ENCODE results near the gene HSPG2.
"Not testable (repeated sequence)": the region's sequence is repeated elsewhere in the genome, so short reads cannot be mapped to it uniquely, and the experiment has no call there.

HSPG2 gene

DNA sequence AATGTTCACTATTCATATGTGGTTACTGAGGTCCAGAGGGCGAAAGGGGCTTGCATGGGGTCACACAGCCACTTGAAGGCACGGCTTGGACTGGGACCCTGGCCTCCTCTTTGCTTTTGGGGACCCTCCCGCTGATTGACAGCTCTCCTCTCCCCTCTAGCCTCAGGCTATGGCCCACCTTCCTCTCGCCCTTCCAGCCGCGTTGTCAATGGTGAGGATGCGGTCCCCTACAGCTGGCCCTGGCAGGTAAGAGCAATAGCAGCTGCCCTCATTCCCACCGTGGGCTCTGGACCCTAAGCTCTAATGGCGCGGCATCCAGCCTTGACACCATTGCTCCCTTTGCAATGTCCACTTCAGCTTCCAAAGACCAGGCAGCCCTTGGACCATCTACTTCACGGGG, 41.1 kb upstream of the HSPG2 start:
- not testable (repeated sequence) for H3F3A ChIP-seq (ENCODE audit: insufficient read depth, low read length); H3K27me3 ChIP-seq (ENCODE audit: insufficient read depth, low read length); H2AFZ ChIP-seq (ENCODE audit: low read length); H3K36me3 ChIP-seq (ENCODE audit: insufficient read depth, low read length); H4K20me1 ChIP-seq (ENCODE audit: insufficient read depth, low read length); H3K79me2 ChIP-seq (ENCODE audit: insufficient read depth, low read length); H3K27ac ChIP-seq (ENCODE audit: low read depth, low read length, poor library complexity, severe bottlenecking); H3K9me2 ChIP-seq (ENCODE audit: low read depth, low read length); H3K4me2 ChIP-seq (ENCODE audit: low read length); H3K9me3 ChIP-seq (ENCODE audit: low read length); H3K4me3 ChIP-seq (ENCODE audit: low read depth, low read length, poor library complexity, severe bottlenecking); H3K9ac ChIP-seq (ENCODE audit: low read length); H3K4me1 ChIP-seq (ENCODE audit: insufficient read depth, low read length, severe bottlenecking)

GRCh38 chr1:21976703-21977239, 39.7 kb upstream of the HSPG2 start, which contains the start of gene CELA3B:
Gene CELA3B (plus strand): TSS chr1:21977022. CDS start chr1:21977040, 18 bp downstream.
- H3K9me3 ChIP-seq (ENCODE audit: low read length); H3K9ac ChIP-seq (ENCODE audit: low read length); H3K9me2 ChIP-seq (ENCODE audit: low read depth, low read length); H2AFZ ChIP-seq (ENCODE audit: low read length); H3K27ac ChIP-seq (ENCODE audit: low read depth, low read length, poor library complexity, severe bottlenecking); H3F3A ChIP-seq (ENCODE audit: insufficient read depth, low read length); H3K4me1 ChIP-seq (ENCODE audit: insufficient read depth, low read length, severe bottlenecking); H3K4me3 ChIP-seq (ENCODE audit: low read depth, low read length, poor library complexity, severe bottlenecking); H4K20me1 ChIP-seq (ENCODE audit: insufficient read depth, low read length); H3K4me2 ChIP-seq (ENCODE audit: low read length); H3K27me3 ChIP-seq (ENCODE audit: insufficient read depth, low read length); H3K79me2 ChIP-seq (ENCODE audit: insufficient read depth, low read length); H3K36me3 ChIP-seq (ENCODE audit: insufficient read depth, low read length): not testable (repeated sequence)

GRCh38 chr1:21975296-21975695, 38.2 kb upstream of the HSPG2 start:
- H3K9me3 ChIP-seq (ENCODE audit: low read length); H3K9me2 ChIP-seq (ENCODE audit: low read depth, low read length); H3F3A ChIP-seq (ENCODE audit: insufficient read depth, low read length); H3K27me3 ChIP-seq (ENCODE audit: insufficient read depth, low read length); H3K9ac ChIP-seq (ENCODE audit: low read length); H4K20me1 ChIP-seq (ENCODE audit: insufficient read depth, low read length); H2AFZ ChIP-seq (ENCODE audit: low read length); H3K4me3 ChIP-seq (ENCODE audit: low read depth, low read length, poor library complexity, severe bottlenecking); H3K4me2 ChIP-seq (ENCODE audit: low read length); H3K27ac ChIP-seq (ENCODE audit: low read depth, low read length, poor library complexity, severe bottlenecking); H3K4me1 ChIP-seq (ENCODE audit: insufficient read depth, low read length, severe bottlenecking); H3K79me2 ChIP-seq (ENCODE audit: insufficient read depth, low read length); H3K36me3 ChIP-seq (ENCODE audit: insufficient read depth, low read length): not testable (repeated sequence)

DNA sequence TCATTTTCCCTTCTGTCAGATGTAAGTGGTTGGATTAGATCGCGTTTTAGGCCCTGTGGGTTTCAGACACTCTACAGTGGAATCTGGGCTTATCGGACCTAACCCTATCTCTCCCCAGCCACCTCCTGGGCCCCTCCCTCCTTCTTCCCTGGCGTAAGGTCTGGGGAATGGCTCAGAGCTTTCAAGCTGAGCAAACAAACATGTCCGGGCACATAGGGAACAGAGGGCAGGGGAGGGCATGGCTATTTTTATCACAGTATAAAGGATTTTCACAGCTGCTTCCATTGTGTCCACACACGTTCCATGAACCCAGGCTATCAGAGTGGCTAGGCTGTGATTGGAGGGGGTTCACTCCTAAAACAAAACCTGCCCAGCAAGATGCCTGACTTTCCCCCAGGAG, 37.6 kb upstream of the HSPG2 start:
- H2AFZ ChIP-seq (ENCODE audit: low read length); H3K4me1 ChIP-seq (ENCODE audit: insufficient read depth, low read length, severe bottlenecking); H3K4me2 ChIP-seq (ENCODE audit: low read length); H3K27ac ChIP-seq (ENCODE audit: low read depth, low read length, poor library complexity, severe bottlenecking); H4K20me1 ChIP-seq (ENCODE audit: insufficient read depth, low read length); H3K9ac ChIP-seq (ENCODE audit: low read length); H3K4me3 ChIP-seq (ENCODE audit: low read depth, low read length, poor library complexity, severe bottlenecking); H3K79me2 ChIP-seq (ENCODE audit: insufficient read depth, low read length); H3K9me3 ChIP-seq (ENCODE audit: low read length); H3F3A ChIP-seq (ENCODE audit: insufficient read depth, low read length); H3K36me3 ChIP-seq (ENCODE audit: insufficient read depth, low read length); H3K9me2 ChIP-seq (ENCODE audit: low read depth, low read length); H3K27me3 ChIP-seq (ENCODE audit: insufficient read depth, low read length): not testable (repeated sequence)

GRCh38 chr1:21973948-21974347, 36.8 kb upstream of the HSPG2 start:
- not testable (repeated sequence) for H3K79me2 ChIP-seq (ENCODE audit: insufficient read depth, low read length); H3K27ac ChIP-seq (ENCODE audit: low read depth, low read length, poor library complexity, severe bottlenecking)

DNA sequence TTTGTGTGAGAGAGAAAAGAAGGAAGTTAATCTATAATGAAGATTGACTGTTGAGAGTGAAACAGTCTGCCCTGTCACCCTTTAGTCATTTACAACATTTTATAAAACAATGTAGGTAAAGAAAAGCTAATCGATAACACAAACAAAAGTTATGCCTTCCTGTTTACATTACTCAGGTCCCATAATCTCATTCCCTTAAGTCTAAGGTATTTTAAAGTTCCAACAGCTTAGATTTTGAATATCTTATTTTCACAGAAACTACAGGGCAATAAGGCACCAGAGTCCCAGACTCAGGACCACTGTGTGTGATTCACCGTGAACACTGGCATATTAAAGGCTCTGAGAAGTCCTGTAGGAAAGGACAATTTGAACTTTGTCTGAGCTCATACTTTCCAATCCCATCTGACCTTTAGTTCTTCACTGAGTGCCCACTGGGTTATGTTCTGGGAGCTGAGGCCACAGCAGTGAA, 35.9 kb upstream of the HSPG2 start:
- not testable (repeated sequence) for H3K4me1 ChIP-seq (ENCODE audit: insufficient read depth, low read length, severe bottlenecking); H3K4me3 ChIP-seq (ENCODE audit: low read depth, low read length, poor library complexity, severe bottlenecking); H3K79me2 ChIP-seq (ENCODE audit: insufficient read depth, low read length); H2AFZ ChIP-seq (ENCODE audit: low read length); H4K20me1 ChIP-seq (ENCODE audit: insufficient read depth, low read length); H3K9ac ChIP-seq (ENCODE audit: low read length); H3F3A ChIP-seq (ENCODE audit: insufficient read depth, low read length); H3K9me2 ChIP-seq (ENCODE audit: low read depth, low read length); H3K9me3 ChIP-seq (ENCODE audit: low read length); H3K4me2 ChIP-seq (ENCODE audit: low read length); H3K27ac ChIP-seq (ENCODE audit: low read depth, low read length, poor library complexity, severe bottlenecking); H3K27me3 ChIP-seq (ENCODE audit: insufficient read depth, low read length); H3K36me3 ChIP-seq (ENCODE audit: insufficient read depth, low read length)

More at GRCh38 chr1:21973948-21974347, 36.8 kb upstream of the HSPG2 start:
- H4K20me1 ChIP-seq (ENCODE audit: insufficient read depth, low read length); H3K27me3 ChIP-seq (ENCODE audit: insufficient read depth, low read length); H3K9me3 ChIP-seq (ENCODE audit: low read length); H3K9me2 ChIP-seq (ENCODE audit: low read depth, low read length); H2AFZ ChIP-seq (ENCODE audit: low read length); H3K4me3 ChIP-seq (ENCODE audit: low read depth, low read length, poor library complexity, severe bottlenecking); H3F3A ChIP-seq (ENCODE audit: insufficient read depth, low read length); H3K36me3 ChIP-seq (ENCODE audit: insufficient read depth, low read length); H3K4me1 ChIP-seq (ENCODE audit: insufficient read depth, low read length, severe bottlenecking); H3K4me2 ChIP-seq (ENCODE audit: low read length); H3K9ac ChIP-seq (ENCODE audit: low read length): not testable (repeated sequence)

DNA sequence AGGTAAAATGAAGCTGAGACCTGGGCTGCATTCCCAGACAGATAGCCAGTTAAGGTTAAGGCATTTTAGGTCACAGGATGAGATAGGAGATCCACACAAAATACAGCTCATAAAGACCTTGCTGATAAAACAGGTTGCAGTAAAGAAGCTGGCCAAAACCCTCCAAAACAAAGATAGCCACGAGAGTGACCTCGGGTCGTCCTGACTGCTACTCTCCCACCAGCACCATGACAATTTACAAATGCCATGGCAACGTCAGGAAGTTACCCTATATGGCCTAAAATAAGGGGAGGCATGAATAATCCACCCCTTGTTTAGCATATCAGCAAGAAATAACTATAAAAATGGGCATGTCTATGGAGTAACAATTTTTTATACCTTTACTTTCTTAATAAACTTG, 33.4 kb upstream of the HSPG2 start:
- H3K27ac ChIP-seq (ENCODE audit: low read depth, low read length, poor library complexity, severe bottlenecking); H3K36me3 ChIP-seq (ENCODE audit: insufficient read depth, low read length); H3F3A ChIP-seq (ENCODE audit: insufficient read depth, low read length); H3K9me2 ChIP-seq (ENCODE audit: low read depth, low read length); H3K9ac ChIP-seq (ENCODE audit: low read length); H3K79me2 ChIP-seq (ENCODE audit: insufficient read depth, low read length); H3K4me3 ChIP-seq (ENCODE audit: low read depth, low read length, poor library complexity, severe bottlenecking); H2AFZ ChIP-seq (ENCODE audit: low read length); H4K20me1 ChIP-seq (ENCODE audit: insufficient read depth, low read length); H3K4me2 ChIP-seq (ENCODE audit: low read length); H3K9me3 ChIP-seq (ENCODE audit: low read length); H3K27me3 ChIP-seq (ENCODE audit: insufficient read depth, low read length); H3K4me1 ChIP-seq (ENCODE audit: insufficient read depth, low read length, severe bottlenecking): not testable (repeated sequence)

DNA sequence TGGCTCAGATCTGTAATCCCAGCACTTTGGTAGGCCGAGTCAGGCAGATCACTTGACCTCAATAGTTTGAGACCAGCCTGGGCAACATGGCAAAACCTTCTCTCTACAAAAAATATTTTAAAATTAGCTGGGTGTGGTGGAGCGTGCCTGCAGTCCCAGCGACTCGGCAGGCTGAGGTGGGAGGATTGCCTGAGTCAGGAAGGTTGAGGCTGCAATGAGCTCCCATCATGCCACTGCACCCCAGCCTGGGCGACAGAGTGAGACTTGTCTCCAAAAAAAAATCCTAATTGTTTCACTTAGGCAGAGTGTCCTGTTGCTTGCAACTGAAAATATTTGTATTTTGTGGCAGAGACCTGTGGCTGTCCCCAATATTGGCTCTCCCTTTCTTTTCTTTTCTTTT, 32.0 kb upstream of the HSPG2 start:
- not testable (repeated sequence) for H3K79me2 ChIP-seq (ENCODE audit: insufficient read depth, low read length); H3K36me3 ChIP-seq (ENCODE audit: insufficient read depth, low read length); H3K4me2 ChIP-seq (ENCODE audit: low read length); H3F3A ChIP-seq (ENCODE audit: insufficient read depth, low read length); H3K27ac ChIP-seq (ENCODE audit: low read depth, low read length, poor library complexity, severe bottlenecking); H3K9ac ChIP-seq (ENCODE audit: low read length); H3K9me2 ChIP-seq (ENCODE audit: low read depth, low read length); H3K4me3 ChIP-seq (ENCODE audit: low read depth, low read length, poor library complexity, severe bottlenecking); H2AFZ ChIP-seq (ENCODE audit: low read length); H3K27me3 ChIP-seq (ENCODE audit: insufficient read depth, low read length); H3K9me3 ChIP-seq (ENCODE audit: low read length); H4K20me1 ChIP-seq (ENCODE audit: insufficient read depth, low read length); H3K4me1 ChIP-seq (ENCODE audit: insufficient read depth, low read length, severe bottlenecking)

Measured in OCI-LY1 (cell line).